HCT116 (cell line): ENCODE measurements around the gene CC2D2B.

Experiments used
- EZH2 ChIP-seq: fragments of 200-600 bp; sonication (generic); IDR thresholded peaks from 2 replicates; pipeline ENCODE4 v1.6.1; 2017; ENCODE audit warnings: antibody characterized with exemption, mixed run types
- EZH2phosphoT487 ChIP-seq: fragments of 200-600 bp; IDR thresholded peaks from 2 replicates; pipeline ENCODE4 v1.6.1; 2018; ENCODE audit warnings: antibody characterized with exemption, borderline replicate concordance
- SIN3A ChIP-seq: IDR thresholded peaks from 2 replicates; pipeline ENCODE4 v1.6.1; 2012; ENCODE audit warnings: low read depth
- ZFX ChIP-seq: fragments of 450-650 bp; IDR thresholded peaks from 2 replicates; pipeline ENCODE4 v1.6.1; 2017
- TF ChIP-seq, protein P1 (sequence below), 3 experiments: fragments of 200-600 bp in 1 of 3; sonication (generic) in 1 of 3; IDR thresholded peaks in 2 of 3; conservative IDR thresholded peaks in 1 of 3; 2 replicates each; pipeline ENCODE4 v1.5.1; 2012 to 2017; ENCODE audit warnings: low read depth in 2 of 3, low read length in 2 of 3, antibody characterized with exemption in 1 of 3, borderline replicate concordance in 1 of 3, control low read depth in 1 of 3, mild to moderate bottlenecking in 1 of 3, mixed read lengths in 1 of 3, mixed run types in 1 of 3, moderate library complexity in 1 of 3; ENCODE audit not compliant: insufficient read depth in 1 of 3
- TF ChIP-seq, protein P2 (sequence below): IDR thresholded peaks from 2 replicates; pipeline ENCODE4 v1.6.1; 2012; ENCODE audit warnings: low read depth

- TF ChIP-seq, protein P1, sequence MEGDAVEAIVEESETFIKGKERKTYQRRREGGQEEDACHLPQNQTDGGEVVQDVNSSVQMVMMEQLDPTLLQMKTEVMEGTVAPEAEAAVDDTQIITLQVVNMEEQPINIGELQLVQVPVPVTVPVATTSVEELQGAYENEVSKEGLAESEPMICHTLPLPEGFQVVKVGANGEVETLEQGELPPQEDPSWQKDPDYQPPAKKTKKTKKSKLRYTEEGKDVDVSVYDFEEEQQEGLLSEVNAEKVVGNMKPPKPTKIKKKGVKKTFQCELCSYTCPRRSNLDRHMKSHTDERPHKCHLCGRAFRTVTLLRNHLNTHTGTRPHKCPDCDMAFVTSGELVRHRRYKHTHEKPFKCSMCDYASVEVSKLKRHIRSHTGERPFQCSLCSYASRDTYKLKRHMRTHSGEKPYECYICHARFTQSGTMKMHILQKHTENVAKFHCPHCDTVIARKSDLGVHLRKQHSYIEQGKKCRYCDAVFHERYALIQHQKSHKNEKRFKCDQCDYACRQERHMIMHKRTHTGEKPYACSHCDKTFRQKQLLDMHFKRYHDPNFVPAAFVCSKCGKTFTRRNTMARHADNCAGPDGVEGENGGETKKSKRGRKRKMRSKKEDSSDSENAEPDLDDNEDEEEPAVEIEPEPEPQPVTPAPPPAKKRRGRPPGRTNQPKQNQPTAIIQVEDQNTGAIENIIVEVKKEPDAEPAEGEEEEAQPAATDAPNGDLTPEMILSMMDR (IDR thresholded peaks at IDR 0.05 in 2 of 3, conservative IDR thresholded peaks at IDR 0.05 in 1 of 3; ENCODE audit: borderline replicate concordance in 1 of 3, insufficient read depth in 1 of 3, low read depth in 2 of 3, low read length in 2 of 3): peak in 1 of 3 experiments; percentile 10; a peak in 2 of 6 replicates
- 0 out of 2 replicates have a peak, but pooled peaks have one; percentile 17 for TF ChIP-seq SIN3A
- no peak for TF ChIP-seq EZH2phosphoT487
- no peak for TF ChIP-seq ZFX
- no peak for TF ChIP-seq EZH2
- TF ChIP-seq, protein P2, sequence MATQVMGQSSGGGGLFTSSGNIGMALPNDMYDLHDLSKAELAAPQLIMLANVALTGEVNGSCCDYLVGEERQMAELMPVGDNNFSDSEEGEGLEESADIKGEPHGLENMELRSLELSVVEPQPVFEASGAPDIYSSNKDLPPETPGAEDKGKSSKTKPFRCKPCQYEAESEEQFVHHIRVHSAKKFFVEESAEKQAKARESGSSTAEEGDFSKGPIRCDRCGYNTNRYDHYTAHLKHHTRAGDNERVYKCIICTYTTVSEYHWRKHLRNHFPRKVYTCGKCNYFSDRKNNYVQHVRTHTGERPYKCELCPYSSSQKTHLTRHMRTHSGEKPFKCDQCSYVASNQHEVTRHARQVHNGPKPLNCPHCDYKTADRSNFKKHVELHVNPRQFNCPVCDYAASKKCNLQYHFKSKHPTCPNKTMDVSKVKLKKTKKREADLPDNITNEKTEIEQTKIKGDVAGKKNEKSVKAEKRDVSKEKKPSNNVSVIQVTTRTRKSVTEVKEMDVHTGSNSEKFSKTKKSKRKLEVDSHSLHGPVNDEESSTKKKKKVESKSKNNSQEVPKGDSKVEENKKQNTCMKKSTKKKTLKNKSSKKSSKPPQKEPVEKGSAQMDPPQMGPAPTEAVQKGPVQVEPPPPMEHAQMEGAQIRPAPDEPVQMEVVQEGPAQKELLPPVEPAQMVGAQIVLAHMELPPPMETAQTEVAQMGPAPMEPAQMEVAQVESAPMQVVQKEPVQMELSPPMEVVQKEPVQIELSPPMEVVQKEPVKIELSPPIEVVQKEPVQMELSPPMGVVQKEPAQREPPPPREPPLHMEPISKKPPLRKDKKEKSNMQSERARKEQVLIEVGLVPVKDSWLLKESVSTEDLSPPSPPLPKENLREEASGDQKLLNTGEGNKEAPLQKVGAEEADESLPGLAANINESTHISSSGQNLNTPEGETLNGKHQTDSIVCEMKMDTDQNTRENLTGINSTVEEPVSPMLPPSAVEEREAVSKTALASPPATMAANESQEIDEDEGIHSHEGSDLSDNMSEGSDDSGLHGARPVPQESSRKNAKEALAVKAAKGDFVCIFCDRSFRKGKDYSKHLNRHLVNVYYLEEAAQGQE: no peak
Observed at GRCh38 chr10:95906677-95907455, 909 bp upstream of the CC2D2B start.
